ENCODE measurements around the gene STX11. TPM values are rescaled to one million over a fixed set of nuclear protein-coding genes. Genes with fewer than 3 reads are reported as not detected.

Gene STX11
- total RNA-seq, 1 donor from 2014 or later, result 54.1 TPM

GRCh38 chr6:144134176-144134575, 16.1 kb upstream of the STX11 start:
- TF ChIP-seq CTCF (IDR thresholded peaks at IDR 0.05), result no peak
- Histone ChIP-seq H3K27ac (no peak overlapping the region), H3K27me3 (ENCODE audit: low read depth) (no peaks in the 10 kb centered on the region), H3K4me3 (no peak overlapping the region), H3K9me3 (no peaks in the 10 kb centered on the region), H3K36me3 (no peaks in the 10 kb centered on the region), H3K4me1 (no peaks in the 10 kb centered on the region)
- intact Hi-C loops (cut with DNase I), result no loop called here
- ATAC-seq (no peak), DNase-seq (no peak)

GRCh38 chr6:144134737-144135136, 15.6 kb upstream of the STX11 start:
- no peaks in the 10 kb centered on the region for H3K27me3 ChIP-seq (ENCODE audit: low read depth)
- H3K4me1 ChIP-seq, result no peaks in the 10 kb centered on the region
- no peak overlapping the region for H3K27ac ChIP-seq
- TF ChIP-seq CTCF (IDR thresholded peaks at IDR 0.05), result no peak
- DNase-seq (no peak), ATAC-seq (no peak)
- no peak overlapping the region for H3K4me3 ChIP-seq
- H3K9me3 ChIP-seq, result no peaks in the 10 kb centered on the region
- H3K36me3 ChIP-seq, result no peaks in the 10 kb centered on the region
- intact Hi-C loops (cut with DNase I), result no loop called here

GRCh38 chr6:144138542-144138941, 11.8 kb upstream of the STX11 start:
- no peaks in the 10 kb centered on the region for H3K36me3 ChIP-seq
- H3K27ac ChIP-seq, result no peak overlapping the region
- H3K9me3 ChIP-seq, result no peaks in the 10 kb centered on the region
- intact Hi-C loops (cut with DNase I), result no loop called here
- no peak overlapping the region for H3K4me3 ChIP-seq
- ATAC-seq (no peak), DNase-seq (no peak)
- H3K27me3 ChIP-seq (ENCODE audit: low read depth), result no peaks in the 10 kb centered on the region
- no peak for TF ChIP-seq CTCF (IDR thresholded peaks at IDR 0.05)
- no peaks in the 10 kb centered on the region for H3K4me1 ChIP-seq

GRCh38 chr6:144139817-144140216, 10.5 kb upstream of the STX11 start:
- Histone ChIP-seq H3K36me3 (no peaks in the 10 kb centered on the region), H3K4me3 (no peak overlapping the region), H3K4me1 (no peaks in the 10 kb centered on the region), H3K27ac (no peak overlapping the region), H3K27me3 (ENCODE audit: low read depth) (no peaks in the 10 kb centered on the region), H3K9me3 (no peaks in the 10 kb centered on the region)
- no peak for TF ChIP-seq CTCF (IDR thresholded peaks at IDR 0.05)
- DNase-seq, result no peak
- intact Hi-C loops (cut with DNase I), result no loop called here
- ATAC-seq, result no peak

- TF ChIP-seq CTCF (IDR thresholded peaks at IDR 0.05), result no peak
- intact Hi-C loops (cut with DNase I), result no loop called here
- H3K27me3 ChIP-seq (ENCODE audit: low read depth), result no peaks in the 10 kb centered on the region
- DNase-seq, result no peak
- no peaks in the 10 kb centered on the region for H3K36me3 ChIP-seq
- no peak overlapping the region for H3K27ac ChIP-seq
- H3K9me3 ChIP-seq, result no peaks in the 10 kb centered on the region
- no peak overlapping the region for H3K4me3 ChIP-seq
- ATAC-seq, result no peak
- H3K4me1 ChIP-seq, result no peaks in the 10 kb centered on the region
These were observed 9.4 kb upstream of the STX11 start for GRCh38 chr6:144140867-144141266.

GRCh38 chr6:144141470-144141869, 8.8 kb upstream of the STX11 start:
- no peak overlapping the region for H3K4me3 ChIP-seq
- no peak for TF ChIP-seq CTCF (IDR thresholded peaks at IDR 0.05)
- no peak for ATAC-seq
- no peaks in the 10 kb centered on the region for H3K4me1 ChIP-seq
- no peaks in the 10 kb centered on the region for H3K36me3 ChIP-seq
- H3K9me3 ChIP-seq, result no peaks in the 10 kb centered on the region
- DNase-seq, result no peak
- no peak overlapping the region for H3K27ac ChIP-seq
- intact Hi-C loops (cut with DNase I), result no loop called here
- H3K27me3 ChIP-seq (ENCODE audit: low read depth), result no peaks in the 10 kb centered on the region
